ENCODE results near the gene DAGLA. TPM values are rescaled to one million over a fixed set of nuclear protein-coding genes. Genes with fewer than 3 reads are reported as not detected.

Gene DAGLA
- total and polyA plus RNA-seq, 2 of the 13 experiments (the other 11 are each of a cell fraction or from before 2014, with no cell fraction given) = 2.6 to 3.9 TPM

DNA sequence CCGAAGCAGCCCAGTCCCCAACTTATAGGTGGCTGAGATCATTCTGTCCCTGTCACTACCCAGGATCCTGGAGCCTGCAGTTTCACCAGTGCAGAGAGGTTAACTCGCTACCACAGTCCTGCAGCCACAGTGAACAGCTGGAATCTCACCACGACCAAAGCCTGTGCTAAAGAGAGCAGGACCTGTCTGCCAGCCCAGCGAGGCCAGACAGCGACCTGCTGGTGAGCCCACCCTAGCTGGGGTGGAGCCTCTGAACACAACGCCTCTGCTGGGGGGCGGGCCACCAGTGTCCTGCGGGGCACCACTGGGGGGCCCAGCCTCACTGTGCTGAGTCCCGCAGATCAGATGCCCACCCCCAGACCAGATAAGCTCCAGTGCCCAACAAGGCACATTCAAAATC lies 33.3 kb downstream of the DAGLA start:
- no peak overlapping the region for H3K4me2 ChIP-seq (ENCODE audit: low read depth, low read length)
- H3K27ac ChIP-seq (ENCODE audit: extremely low read length, insufficient read depth, low read length) = no peak overlapping the region
- BruUV-seq (replicated peaks) = no TSS peak
- intact Hi-C loops (cut with micrococcal nuclease; ENCODE audit: unreplicated experiment) = no loop called here
- H4K20me1 ChIP-seq (ENCODE audit: insufficient read depth, low read length) = no peaks in the 10 kb centered on the region
- 100% methylated on average over 2 of the region's 9 CpGs for WGBS (ENCODE audit: low lambda C conversion rate)
- peaks cover 0 to 8% of the 10 kb centered on the region in 2 experiments; a peak in 4 of 5 replicates for H3K36me3 ChIP-seq (replicated peaks in 1 of 2; ENCODE audit: control insufficient read depth in 1 of 2, insufficient read depth in 2 of 2, low read length in 2 of 2)
- no peak for TF ChIP-seq ZBTB3 (CRISPR knock-in tag; IDR thresholded peaks at IDR 0.05; ENCODE audit: borderline replicate concordance, low read depth)
- TF ChIP-seq, protein P1, sequence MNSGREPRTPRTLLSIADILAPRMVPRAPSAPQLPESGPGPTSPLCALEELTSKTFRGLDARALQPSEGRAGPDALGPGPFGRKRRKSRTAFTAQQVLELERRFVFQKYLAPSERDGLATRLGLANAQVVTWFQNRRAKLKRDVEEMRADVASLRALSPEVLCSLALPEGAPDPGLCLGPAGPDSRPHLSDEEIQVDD (CRISPR knock-in tag; IDR thresholded peaks at IDR 0.05; ENCODE audit: borderline replicate concordance) = no peak
- TF ChIP-seq WIZ (CRISPR knock-in tag; IDR thresholded peaks at IDR 0.05) = no peak
- no peak for TF ChIP-seq BRD4 (CRISPR knock-in tag; IDR thresholded peaks at IDR 0.05)
- TF ChIP-seq DNMT1 (CRISPR knock-in tag; IDR thresholded peaks at IDR 0.05) = no peak
- TF ChIP-seq ZBTB34 (CRISPR knock-in tag; IDR thresholded peaks at IDR 0.05) = no peak
- no peak for TF ChIP-seq REL (CRISPR knock-in tag; conservative IDR thresholded peaks at IDR 0.05)
- TF ChIP-seq, protein P2, sequence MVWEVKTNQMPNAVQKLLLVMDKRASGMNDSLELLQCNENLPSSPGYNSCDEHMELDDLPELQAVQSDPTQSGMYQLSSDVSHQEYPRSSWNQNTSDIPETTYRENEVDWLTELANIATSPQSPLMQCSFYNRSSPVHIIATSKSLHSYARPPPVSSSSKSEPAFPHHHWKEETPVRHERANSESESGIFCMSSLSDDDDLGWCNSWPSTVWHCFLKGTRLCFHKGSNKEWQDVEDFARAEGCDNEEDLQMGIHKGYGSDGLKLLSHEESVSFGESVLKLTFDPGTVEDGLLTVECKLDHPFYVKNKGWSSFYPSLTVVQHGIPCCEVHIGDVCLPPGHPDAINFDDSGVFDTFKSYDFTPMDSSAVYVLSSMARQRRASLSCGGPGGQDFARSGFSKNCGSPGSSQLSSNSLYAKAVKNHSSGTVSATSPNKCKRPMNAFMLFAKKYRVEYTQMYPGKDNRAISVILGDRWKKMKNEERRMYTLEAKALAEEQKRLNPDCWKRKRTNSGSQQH (CRISPR knock-in tag; IDR thresholded peaks at IDR 0.05; ENCODE audit: low read depth) = no peak
- TF ChIP-seq, protein P3, sequence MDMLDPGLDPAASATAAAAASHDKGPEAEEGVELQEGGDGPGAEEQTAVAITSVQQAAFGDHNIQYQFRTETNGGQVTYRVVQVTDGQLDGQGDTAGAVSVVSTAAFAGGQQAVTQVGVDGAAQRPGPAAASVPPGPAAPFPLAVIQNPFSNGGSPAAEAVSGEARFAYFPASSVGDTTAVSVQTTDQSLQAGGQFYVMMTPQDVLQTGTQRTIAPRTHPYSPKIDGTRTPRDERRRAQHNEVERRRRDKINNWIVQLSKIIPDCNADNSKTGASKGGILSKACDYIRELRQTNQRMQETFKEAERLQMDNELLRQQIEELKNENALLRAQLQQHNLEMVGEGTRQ (IDR thresholded peaks at IDR 0.05; ENCODE audit: low read depth, low read length) = no peak
- TF ChIP-seq, protein P3 (CRISPR knock-in tag; IDR thresholded peaks at IDR 0.05; ENCODE audit: borderline replicate concordance) = no peak
- no peak for TF ChIP-seq ZNF143 (CRISPR knock-in tag; IDR thresholded peaks at IDR 0.05)
- ChIA-PET POLR2A (no interaction called here), CTCF (ENCODE audit: low intra/inter-chr PET ratio, low total read pairs) (no interaction called here)
- DNase-seq (ENCODE audit: low spot score) (no peak), FAIRE-seq (no peak), ATAC-seq (no peak)
- no peak overlapping the region for H3K4me3 ChIP-seq (replicated peaks in 1 of 3; ENCODE audit: insufficient read depth in 1 of 3, low read depth in 2 of 3, low read length in 3 of 3)
- peaks cover 19% of the 10 kb centered on the region for H3K4me1 ChIP-seq (ENCODE audit: insufficient read depth, low read length)
- no peaks in the 10 kb centered on the region for H3K9me3 ChIP-seq (ENCODE audit: low read length)
- H3K79me2 ChIP-seq (ENCODE audit: insufficient read depth, low read length) = peaks cover 5% of the 10 kb centered on the region
- H3K9ac ChIP-seq (ENCODE audit: insufficient read depth, low read depth, low read length) = no peak overlapping the region
- no peak overlapping the region for H2AFZ ChIP-seq (ENCODE audit: low read length)
- in situ Hi-C loops (cut with HindIII; ENCODE audit: extremely low pct_ligation_motif_present, low pct_unique_long_range_greater_than_20kb) = no loop called here
- H3K27me3 ChIP-seq (ENCODE audit: control insufficient read depth in 1 of 2, insufficient read depth in 2 of 2, low read length in 2 of 2) = no peaks in the 10 kb centered on the region
